ENCODE results near the gene FSTL4.

FSTL4 gene

GRCh38 chr5:133382661-133383579, 229.4 kb downstream of the FSTL4 start:
- no peak for DNase-seq

DNA sequence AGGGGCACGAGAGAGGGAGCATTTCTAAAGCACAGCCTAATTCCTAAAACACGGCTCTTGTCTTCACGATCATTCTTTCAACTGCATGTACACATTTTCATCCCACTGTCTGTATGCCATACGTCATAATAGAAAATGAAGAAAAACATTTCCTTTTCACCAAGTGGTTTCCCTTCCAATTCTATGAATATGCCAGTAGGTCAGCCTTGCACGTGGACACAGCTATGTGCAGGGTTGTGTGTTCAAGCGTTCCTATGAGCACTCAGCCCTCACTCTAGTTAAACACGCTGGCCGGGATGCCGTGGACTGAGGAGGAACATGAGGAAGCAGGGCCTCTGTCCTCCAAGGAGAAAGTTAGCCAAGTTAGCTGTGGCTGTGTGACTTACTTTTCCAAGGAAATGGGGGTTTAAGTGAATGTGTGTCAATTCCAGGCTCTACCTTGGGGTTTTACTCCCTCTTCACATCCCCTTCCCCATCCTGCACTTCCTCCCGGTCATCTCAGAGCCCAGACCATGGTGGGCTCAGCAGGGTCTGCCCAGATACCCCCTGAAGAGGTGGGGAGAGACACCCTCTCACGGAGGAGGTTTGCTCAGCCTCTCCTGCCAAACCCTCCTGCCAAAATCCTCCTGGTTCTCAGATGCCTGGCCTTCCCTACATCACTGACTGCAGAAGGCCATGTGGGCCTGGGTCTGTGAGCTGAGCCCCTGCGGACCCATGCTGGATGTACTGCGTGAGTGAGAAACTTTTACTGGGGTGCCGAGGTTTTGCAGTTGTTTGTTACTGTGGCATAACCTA, 230.6 kb downstream of the FSTL4 start:
- no peak for DNase-seq

DNA sequence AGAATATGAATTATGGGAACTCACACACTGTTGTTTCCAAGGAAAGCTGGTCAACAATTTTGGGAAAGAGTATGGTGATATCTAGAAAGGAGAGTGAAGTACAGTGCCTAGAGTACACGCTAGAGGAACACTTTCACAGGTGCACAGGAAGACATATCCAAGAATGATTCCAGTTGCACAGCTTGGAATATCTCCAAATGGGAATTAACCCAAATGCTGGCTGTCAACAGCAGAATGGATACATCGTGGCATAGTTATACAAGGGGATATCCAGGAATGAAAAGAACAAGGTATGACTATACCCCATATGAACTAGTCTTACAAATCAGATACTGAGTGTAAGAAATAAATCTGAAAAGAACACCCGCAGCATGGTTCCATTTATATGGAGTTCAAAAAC, 231.3 kb downstream of the FSTL4 start:
- no peak for DNase-seq

DNA sequence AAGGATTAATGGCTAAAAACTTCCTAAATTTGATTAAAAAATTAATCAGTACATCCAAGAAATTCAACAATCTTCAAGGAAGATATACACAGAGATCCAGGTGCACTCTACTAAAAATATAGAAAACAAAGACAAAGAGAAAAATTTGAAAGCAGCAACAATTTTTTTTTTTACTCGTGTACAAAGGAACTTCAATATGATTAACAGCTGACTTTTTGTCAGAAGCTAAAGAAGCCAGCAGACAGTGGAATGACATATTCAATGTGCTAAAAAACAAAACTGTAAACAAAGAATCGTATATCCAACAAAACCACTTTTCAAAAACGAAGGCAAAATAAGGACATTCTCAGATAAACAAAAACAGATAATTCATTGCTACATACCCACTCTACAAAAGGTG, 234.6 kb downstream of the FSTL4 start:
- DNase-seq = no peak

DNA sequence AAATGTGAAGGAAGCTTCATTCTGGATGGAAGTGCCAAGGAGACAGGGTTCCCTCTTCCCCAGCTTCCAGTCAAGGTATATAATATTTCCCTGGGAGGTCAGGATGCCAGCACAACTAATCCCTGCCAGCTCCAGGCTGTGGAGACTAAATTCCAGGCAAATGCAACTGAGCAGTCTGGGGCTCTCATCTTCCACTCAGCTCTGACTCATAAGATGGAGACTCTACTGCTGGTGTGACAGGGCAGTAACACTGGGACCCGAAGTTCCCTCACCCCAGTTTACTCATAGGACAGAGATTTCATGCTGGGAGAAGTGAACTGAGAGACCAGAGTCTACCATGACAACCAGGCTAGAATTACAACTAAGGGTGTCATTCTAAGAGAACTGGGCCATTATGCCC, 235.4 kb downstream of the FSTL4 start:
- no peak for DNase-seq

- no peak for DNase-seq
Measured at GRCh38 chr5:133373121-133373870, 239.0 kb downstream of the FSTL4 start.

- no peak for DNase-seq
Measured at GRCh38 chr5:133372293-133372937, 239.9 kb downstream of the FSTL4 start.

DNA sequence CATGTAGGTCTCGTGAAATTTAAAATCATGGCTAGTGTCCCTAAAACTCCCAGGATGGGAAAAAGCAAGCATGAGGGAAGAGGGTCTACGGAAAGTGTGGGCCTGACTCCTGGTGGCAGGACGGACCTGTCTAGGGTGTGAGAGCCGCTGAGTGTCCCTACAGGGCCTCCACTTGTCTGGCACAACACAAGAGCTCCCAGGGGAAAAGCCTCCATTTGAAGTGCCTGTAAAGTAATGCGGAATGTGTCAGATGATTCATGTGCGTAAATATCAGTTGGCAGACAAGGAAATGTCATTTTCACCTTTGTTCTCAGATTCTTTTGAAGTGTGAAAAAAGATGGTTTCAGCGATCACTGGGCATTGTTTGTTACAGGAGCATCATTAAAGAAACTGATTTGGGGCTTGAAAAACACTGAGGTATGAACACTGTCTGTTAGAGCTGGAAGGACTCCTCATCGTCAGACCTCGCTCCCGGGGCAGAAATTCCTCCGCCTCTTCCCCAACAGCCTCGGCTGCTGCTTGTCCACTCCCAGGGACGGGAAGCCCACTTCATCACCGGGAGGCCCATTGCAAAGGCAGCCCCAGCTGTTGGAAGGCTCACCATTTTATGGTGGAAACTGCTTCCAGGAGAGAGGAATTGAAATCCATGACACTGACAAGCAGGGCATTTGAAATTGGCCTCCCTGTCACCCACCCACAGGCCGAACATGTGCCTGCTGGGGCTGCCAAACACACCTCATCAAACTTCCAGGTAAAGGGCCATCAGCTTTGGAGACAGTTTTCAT, 240.8 kb downstream of the FSTL4 start:
- no peak for DNase-seq

DNA sequence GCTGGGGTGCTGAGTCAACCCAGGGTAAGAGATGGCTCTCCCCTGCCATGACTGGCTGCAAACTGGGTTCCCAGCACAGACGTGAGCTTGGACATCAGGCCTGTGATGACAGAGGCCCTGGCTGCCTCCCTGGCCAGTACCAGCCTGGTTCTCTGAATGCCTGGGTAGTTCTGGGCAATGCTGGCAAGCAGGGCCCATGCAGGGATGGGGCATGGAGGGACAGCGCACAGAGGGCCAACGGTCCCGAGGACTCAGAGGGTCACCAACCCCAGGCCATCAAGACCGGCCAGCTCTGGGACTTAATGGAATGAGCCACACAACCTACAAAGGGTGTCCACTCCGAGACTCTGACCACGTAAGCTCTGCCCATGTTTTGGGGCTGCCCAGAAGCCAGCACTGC, 241.4 kb downstream of the FSTL4 start:
- DNase-seq = no peak

GRCh38 chr5:133370036-133370831, 242.1 kb downstream of the FSTL4 start:
- no peak for DNase-seq

- DNase-seq = no peak
Measured at GRCh38 chr5:133368916-133369783, 243.2 kb downstream of the FSTL4 start.

DNA sequence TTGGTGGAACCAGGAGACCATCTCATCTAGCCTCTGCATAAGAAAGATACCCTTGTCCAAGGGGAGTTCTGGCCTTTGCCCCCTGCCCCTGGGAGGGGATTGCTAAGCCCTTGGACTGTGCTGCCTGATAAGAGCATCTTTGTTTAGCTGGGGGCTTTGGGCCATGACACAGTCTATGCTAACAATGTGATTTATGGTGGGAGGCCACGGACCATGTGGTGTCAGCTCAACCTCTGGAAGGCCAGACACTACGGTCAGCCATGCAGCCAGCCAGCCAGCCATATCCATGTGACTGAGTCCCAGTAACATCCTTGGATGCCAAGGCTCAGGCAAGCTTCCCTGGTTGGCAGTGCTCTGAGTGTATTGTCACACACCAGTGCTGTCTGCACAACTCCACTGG, 244.4 kb downstream of the FSTL4 start:
- no peak for DNase-seq

DNA sequence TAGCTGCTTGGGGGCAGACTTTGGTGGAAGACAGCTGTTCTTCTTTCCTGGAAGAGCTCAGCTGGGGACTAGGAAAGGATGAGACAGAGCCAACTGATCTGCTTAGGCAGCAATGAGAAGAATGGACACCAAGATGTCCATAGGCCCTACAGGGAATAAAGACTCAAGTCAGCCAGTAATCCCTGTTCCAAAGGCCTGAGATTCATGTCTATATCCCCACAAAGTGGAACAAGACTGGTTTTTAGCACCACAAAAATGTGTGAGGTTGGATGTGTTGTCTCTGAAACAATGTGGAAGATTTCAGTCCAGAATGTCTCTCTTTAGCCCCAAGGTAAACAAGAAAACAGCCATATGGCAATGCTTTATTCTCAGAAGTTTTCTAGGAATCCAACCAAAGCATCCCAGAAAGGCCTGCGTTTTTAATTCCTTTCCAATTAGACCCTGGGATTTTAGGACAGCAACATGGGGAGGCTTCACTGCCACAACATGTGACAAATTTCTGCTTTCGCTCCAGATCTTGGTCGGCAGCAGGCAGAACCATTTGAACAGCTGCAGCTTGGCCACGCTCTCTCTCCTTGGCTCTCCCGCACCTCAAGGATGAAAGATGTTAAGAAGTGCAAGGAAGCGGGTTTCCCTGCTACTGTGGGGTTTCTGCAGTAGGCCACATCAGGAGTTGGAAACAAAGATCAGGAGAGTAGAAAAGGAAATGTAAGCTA, 245.1 kb downstream of the FSTL4 start:
- DNase-seq = no peak

- no peak for DNase-seq
Measured at GRCh38 chr5:133366438-133366837, 245.9 kb downstream of the FSTL4 start.

- DNase-seq = no peak
Measured at GRCh38 chr5:133365738-133366137, 246.6 kb downstream of the FSTL4 start.

DNA sequence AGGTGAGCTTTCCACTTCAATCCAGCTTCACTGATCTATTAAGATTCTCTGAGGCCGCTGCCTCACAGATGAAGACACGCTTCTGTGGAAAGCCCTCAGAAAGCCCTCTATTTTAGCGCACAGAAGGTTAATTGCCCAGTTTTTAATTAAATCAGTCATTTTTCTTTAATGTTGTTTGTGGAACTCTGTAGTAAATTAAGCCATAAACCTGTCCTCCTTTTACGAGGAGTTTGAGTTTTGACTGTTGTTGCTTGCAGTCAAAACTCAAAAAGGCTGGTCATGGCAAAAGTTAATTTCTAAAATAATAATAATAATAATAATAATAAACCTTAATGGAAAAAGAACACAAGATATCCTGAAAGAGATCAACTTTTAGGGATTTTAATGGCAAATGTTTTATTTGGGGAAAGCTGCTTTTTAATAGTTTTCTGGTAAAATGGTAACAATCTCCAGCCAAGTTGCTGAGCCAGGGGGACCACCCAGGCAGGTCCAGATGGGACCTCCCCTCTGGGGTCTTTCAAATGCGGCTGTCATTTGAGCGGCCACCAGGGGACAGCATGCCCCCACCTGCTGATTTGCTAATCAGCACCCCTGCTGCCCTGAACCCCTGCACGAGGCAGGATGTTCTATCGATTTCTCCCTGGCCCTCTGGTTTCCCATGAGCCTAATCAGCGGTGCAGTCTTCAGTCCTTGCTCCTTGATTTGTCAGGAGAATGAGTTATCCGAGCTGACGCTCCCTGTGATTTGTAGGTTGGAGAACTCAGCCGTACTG, 247.2 kb downstream of the FSTL4 start:
- no peak for DNase-seq

GRCh38 chr5:133363807-133364587, 248.3 kb downstream of the FSTL4 start:
- DNase-seq = no peak

DNA sequence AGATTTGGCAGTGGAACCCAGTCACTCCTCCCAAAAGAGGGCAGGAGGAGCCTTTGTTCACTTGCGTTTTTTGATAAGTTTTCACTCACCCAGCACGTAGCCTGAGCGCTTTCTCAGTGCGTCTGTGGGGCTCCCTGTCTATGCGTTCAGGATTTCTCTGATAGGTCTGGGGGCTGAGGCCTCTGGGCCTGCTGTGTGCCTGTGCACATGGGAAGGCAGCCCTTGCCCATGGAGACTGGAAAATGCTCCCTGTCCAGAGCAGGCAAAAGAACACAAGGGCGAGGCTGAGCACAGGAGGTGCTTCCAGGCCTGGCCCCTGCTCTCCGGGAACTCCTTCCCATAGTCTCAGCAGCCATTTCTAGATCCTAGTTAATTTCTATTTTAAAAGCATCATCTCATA, 249.9 kb downstream of the FSTL4 start:
- no peak for DNase-seq
